ENCODE measurements around the gene NPC1. TPM values are rescaled to one million over a fixed set of nuclear protein-coding genes. Genes with fewer than 3 reads are reported as not detected.

The NPC1 gene
- total RNA-seq, 1 donor from 2014 or later = 25.3 TPM

Small RNAs within 50 kb of the gene (small RNA-seq; reads per million reads assigned to genes)
- gene AC026634.1 = not detected
- gene RF00019 = not detected

Other genes starting within 250 kb of the NPC1 start
- gene RIOK3, start 133.2 kb downstream of the NPC1 start, total RNA-seq = 55.7 TPM
- gene RMC1, start 83.0 kb downstream of the NPC1 start, total RNA-seq = 37.0 TPM
- gene ANKRD29, start 76.4 kb upstream of the NPC1 start, total RNA-seq = 1.2 TPM
- 1.4 TPM for gene LAMA3, start 102.9 kb upstream of the NPC1 start, total RNA-seq

All from occipital lobe (tissue), 2 donors.